SIG-M5 treated with dmso at 0.1 percent for 504 hours (cell line): Measurements from ENCODE around the gene MEA1.
"Not testable (repeated sequence)": the region's sequence is repeated elsewhere in the genome, so short reads cannot be mapped to it uniquely, and the experiment has no call there.

Source experiments
- DNase-seq: peaks from one replicate; lab custom pipeline; 2025; ENCODE audit not compliant: unreplicated experiment; lab: John Stamatoyannopoulos, UW

MEA1 gene

DNA sequence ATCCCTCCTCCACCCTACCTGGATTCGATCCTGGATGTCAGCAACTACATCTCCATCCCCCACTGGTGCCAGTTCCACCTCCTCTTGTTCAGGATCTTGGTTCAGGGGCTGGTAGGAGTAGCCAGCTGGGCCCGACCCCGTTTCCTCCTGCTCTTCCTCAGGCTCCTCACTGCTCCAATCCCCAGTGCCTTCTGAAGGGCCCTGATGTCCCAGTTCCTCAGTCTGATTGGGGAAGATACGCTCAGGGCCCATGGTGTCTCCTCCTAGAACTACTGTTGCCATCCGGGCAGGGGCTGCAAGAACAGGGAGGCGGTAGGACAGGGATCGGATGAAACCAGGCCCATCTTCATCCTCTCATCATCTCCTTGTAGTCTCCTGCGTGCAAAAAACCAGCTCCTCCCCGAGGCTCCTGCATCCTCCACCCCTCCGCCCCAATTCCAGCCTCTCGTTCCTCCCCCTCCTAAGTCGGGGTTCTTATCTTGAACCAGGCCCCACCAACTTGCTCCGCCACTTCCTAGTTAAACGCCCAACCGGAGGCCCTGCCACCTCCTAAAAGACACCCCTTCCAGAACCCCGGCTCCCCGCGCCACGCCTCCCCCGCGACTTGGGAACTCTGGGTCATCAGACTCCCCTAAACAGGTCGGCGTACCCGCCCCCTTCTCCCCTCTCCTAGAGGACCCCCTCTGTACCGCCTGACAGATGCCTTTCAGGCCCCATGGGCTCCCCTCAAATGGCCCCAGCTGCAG is 476 bp downstream of the MEA1 start:
- DNase-seq: peak; percentile 41

DNA sequence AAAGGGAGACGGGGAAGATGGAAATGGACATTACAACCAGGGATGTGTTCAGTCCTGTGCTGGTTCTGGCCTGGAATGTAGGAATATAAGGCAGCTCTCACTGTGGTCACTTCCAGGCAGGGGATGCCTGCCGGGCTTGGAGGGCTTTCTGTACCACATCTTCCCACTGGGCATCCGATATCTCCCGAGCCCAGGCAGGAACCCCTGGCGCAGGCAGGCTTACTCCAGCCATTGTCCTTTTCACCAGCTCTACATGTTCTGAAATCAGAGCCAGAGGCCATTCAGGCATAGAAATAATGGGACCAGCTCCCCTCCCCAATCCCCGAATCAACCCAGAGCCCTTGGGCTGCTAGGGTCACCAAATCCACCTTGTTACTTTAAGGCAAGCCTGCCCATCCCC is 1.4 kb downstream of the MEA1 start:
- no peak for DNase-seq

GRCh38 chr6:43011207-43011606 is 2.5 kb downstream of the MEA1 start:
- DNase-seq: no peak

DNA sequence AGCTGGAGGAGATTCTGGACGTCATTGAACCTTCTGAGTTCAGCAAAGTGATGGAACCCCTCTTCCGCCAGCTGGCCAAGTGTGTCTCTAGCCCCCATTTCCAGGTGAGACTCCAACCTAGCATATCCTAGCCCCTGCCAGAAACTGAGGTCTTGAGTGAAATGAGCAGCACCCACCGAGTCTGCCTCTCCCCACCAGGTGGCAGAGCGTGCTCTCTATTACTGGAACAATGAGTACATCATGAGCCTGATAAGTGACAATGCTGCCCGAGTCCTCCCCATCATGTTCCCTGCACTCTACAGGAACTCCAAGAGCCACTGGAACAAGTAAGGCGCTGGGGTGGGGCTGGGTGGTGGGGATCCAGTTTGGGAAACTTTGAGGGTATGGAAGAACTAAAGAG is 4.6 kb downstream of the MEA1 start:
- DNase-seq: no peak

DNA sequence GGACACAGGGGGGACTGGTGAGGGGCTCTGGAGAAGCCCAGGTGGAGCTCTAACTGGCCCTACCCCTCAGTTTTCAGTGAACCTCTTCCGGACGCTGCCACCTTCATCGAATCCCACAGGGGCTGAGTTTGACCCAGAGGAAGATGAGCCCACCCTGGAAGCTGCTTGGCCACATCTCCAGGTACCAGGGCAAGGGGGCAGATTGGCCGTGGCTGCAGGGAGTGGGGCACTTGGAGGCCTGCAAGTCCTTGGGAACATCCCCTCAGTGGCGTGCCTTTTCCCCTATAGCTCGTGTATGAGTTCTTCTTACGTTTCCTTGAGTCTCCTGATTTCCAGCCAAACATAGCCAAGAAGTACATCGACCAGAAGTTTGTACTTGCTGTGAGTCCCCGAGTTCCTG is 6.6 kb downstream of the MEA1 start:
- DNase-seq: no peak

GRCh38 chr6:43006251-43006650 is 7.5 kb downstream of the MEA1 start:
- DNase-seq: no peak

- no peak for DNase-seq
Measured at GRCh38 chr6:43005844-43006243, 7.9 kb downstream of the MEA1 start.

DNA sequence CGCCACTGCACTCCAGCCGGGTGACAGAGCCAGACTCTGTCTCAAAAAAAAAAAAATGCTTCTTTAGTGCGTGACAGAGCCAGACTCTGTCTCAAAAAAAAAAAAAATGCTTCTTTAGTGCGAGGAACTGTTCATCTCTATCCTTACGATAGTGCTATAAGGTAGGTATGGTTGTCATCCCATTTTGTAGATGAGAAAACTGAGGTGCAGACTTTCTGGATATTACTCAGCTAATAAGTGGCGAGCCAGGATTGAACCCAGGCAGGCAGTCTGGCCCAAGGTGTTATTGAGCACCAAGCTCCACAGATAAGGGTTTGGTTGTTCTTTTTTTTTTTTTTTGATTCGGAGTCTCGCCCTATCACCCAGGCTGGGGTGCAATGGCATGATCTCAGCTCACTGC is 11.9 kb downstream of the MEA1 start:
- DNase-seq: no peak

GRCh38 chr6:42998205-42998604 is 15.5 kb downstream of the MEA1 start:
- not testable (repeated sequence) for DNase-seq

GRCh38 chr6:42996513-42996912 is 17.2 kb downstream of the MEA1 start:
- DNase-seq: no peak

DNA sequence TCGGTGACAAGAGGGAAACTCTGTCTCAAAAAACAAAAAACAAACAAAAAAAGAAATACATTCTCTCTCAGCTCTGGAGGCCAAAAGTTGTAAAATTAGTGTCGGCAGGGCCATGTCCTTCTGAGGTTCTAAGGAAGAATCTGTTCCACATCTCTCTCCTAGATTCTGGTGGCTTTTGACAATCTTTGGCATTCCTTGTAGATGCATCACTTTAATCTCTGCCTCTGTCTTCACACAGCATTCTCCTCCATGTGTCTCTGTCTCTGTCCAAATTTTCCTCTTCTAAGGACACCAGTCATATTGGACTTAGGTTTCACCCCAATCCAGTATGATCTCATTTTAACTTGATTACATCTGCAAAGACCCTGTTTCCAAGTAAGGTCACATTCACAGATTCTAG is 20.3 kb downstream of the MEA1 start:
- DNase-seq: no peak

DNA sequence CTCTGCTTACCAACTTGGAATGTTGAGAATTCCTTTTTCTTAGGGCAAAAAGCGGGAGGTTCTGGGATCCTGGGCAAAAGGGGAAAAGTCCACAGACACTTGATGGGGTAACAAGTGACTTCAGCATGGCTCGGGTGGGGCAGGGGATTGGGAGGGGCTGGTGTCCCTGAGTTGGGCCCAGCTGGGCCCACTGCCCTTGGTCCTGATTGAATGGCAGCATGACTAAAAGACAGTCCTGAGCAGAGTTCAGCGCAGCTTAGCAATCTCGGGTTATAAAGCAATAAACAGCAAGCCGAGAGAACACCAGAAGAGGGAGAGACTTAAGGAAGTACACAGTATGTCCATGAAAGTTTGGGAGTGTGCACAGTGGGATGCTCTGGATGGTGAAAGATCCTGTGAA is 23.8 kb downstream of the MEA1 start:
- DNase-seq: no peak

DNA sequence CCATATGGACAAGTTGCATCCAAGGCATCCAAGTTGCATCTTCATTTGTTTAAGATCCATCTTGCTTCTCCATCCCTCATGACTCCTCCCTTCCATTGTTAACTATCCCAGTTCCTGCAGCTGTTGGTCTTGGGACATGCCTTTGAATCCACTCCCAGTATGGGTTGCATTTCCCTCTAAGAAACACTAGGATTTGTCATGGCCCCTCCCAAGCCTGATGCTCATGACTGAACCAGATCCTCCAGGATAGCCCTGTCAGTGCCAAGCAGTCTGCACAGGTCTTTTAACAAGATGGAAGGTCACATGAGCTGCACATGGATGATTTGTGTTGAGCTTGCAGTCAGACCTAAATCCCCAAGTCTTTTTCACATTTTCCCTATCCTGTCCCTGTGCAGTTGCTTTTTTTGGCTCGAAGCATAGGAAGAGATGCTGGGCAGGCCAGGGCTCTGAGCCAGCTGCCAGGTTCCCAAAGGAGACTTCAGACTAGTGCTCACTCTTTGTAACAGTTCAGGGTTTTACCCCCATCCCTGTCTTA is 25.2 kb downstream of the MEA1 start:
- no peak for DNase-seq

- DNase-seq: no peak
Measured at GRCh38 chr6:42987533-42988451, 26.0 kb downstream of the MEA1 start.

DNA sequence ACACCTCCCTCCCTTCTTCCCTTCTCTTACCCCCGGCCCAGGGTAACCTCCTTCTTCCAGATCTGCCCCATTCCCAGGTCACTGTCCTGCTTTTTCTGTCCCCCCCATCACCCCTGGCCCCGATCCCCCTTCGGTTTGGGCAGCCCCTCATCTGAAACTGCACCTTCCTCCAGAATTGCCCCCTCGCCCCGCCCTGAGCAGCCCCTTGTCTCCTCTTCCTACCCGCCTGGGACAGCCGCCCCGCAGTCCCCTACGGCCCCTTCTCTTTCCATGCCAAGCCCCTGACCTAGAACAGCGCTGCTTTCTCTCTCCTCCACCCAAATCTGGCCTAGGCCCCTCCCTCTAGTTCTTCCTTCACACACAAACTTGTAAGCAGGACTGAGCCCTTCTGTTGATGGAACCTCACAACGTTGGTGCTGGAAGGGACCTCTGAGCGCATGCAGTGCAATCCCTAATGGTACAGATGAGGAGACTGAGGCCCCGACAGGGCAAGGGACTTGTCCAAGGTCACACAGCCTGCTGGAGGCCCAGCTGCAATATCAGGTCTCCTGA is 28.7 kb downstream of the MEA1 start:
- DNase-seq: no peak

DNA sequence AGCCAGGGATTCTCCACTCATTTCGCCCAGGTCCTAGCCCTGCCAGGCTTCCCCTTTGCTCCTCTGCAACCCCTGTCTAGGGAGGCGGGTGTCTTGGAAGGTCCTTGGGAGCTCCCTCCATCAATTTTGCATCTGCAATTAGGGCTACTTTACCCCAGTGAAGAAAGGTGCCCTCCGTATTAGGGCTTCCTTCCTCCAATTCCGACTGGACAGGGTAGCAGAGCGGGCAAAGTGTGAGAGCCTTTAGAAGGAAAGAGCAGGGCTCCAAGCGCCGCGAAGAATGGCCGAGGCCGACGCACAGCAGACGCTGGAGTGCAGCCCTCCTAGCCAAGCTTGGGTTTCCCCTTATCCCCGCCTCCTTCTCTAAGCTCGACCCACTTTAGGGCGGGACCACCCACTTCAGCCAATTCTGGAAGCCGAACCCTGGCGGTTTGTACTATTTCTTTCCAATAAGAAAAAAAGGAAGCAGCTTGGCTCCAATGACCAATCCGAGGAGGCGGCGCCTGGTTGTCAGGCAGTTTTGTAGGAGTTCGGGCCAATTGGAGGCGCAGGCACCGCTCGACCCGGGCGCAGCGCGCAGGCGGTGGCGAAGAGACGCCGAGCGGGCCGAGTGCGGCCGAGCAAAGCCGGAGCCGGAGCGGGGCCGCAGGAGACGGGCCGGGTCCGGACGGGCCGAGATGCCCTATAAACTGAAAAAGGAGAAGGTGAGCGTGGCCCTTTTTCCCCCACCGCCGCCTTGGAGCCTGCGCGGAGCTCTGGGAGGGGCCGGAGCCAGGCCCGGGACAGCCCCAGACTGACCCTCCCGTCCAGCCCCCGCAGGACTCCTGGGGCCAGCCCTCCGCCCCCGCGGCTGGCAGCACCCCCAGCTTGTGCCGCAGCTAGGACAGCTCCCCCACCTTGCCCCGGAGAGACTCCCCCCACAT is 29.5 kb downstream of the MEA1 start, which contains the start of gene PPP2R5D:
Gene PPP2R5D, plus strand, starts transcription at position 570 of the 923 bp plus-strand sequence. Its CDS starts 108 bp downstream, at position 678.
- peak; percentile 98 for DNase-seq

DNA sequence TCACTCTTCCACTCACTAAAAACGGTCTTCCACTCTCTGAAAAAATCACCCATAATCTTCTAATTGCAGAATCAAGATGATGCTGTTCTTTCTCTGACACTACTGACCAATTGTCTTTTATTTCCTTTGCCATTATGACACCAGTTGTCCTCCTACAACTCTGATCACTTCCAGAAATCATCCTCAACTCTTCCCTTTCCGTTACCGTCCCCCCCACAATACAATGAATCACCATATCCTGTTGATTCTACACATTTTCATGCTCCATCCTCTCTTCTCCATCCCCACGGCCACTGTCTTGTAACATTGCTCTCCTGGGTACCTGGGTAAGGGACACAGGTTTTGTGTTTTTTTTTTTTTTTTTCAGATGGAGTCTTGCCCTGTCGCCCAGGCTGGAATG is 31.9 kb downstream of the MEA1 start:
- DNase-seq: no peak

GRCh38 chr6:42979523-42980177 is 34.1 kb downstream of the MEA1 start:
- DNase-seq: no peak

DNA sequence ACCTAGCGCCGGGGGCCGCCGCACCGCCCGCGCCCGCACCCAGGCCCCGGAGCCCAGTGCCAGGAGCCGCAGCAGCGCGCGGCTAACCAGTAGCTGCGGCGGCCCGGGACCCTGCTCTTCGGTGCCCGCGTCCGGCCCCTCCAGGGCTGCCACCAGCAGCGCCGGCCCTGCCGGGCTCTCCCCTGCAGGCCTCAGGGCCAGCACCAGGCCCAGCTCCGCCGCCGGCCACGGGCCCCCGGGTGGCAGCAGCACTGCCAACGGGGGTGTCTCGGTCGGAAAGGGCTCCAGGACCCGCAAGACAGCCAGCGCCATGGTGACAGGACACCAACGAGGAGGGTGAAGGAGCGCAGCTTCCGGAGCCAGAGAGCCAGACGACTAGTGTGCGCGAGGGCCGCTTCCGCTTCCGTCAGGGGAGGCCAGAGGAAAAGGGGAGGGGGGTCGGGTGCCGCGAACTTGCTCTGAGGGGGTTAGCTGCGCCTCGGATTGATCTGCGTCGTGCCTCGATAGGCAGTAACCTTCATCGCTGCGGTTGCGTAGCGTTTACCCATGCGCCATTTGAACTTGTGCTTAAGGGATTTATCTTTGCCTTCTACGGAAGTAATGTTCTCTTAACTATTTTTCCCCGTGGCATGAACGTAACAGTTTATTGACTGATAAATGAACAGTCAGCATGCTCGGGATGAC is 34.8 kb downstream of the MEA1 start, which contains the start of gene PEX6:
Gene PEX6, minus strand, starts transcription at position 343 of the 684 bp plus-strand sequence. Its CDS starts 31 bp downstream, at position 312.
- DNase-seq: peak; percentile 92
